HEK293 (cell line): ENCODE measurements around the gene YIF1B.

Source experiments
- CTCF ChIA-PET: fragments of 350-600 bp; formaldehyde crosslinking; extraction: SDS; loops from one replicate; lab custom pipeline; 2021; ENCODE audit warnings: antibody characterized with exemption; lab: Yijun Ruan, JAX
- POLR2A ChIA-PET: fragments of 300-600 bp; formaldehyde crosslinking; extraction: SDS; loops from one replicate; lab custom pipeline; 2020; ENCODE audit warnings: antibody characterized with exemption, inconsistent platforms; lab: Yijun Ruan, JAX
- H3K27ac ChIP-seq: fragments of 200-500 bp; sonication (Bioruptor generic); 2 replicates; pipeline ENCODE4 v1.5.1; 2014; ENCODE audit warnings: low read depth, low read length, control low read depth, inconsistent platforms; ENCODE audit errors: extremely low read depth
- H3K36me3 ChIP-seq, 2 experiments: fragments of 200-500 bp in 1 of 2; sonication (Bioruptor generic) in 1 of 2; 1 replicate in 1 of 2; 2 replicates in 1 of 2; pipeline ENCODE4 v1.5.1; 2014 to 2017; ENCODE audit warnings: inconsistent platforms in 2 of 2, low read length in 2 of 2; ENCODE audit not compliant: control insufficient read depth in 2 of 2, insufficient read depth in 1 of 2
- H3K4me1 ChIP-seq: fragments of 200-500 bp; sonication (Bioruptor generic); 2 replicates; pipeline ENCODE4 v1.5.1; 2014; ENCODE audit warnings: mild to moderate bottlenecking, low read length, inconsistent platforms; ENCODE audit not compliant: control insufficient read depth, insufficient read depth
- H3K4me3 ChIP-seq: 2 replicates; pipeline ENCODE4 v1.5.1; 2011; ENCODE audit warnings: low read depth, mild to moderate bottlenecking, control low read depth, low read length, moderate library complexity
- H3K9me3 ChIP-seq: fragments of 200-500 bp; sonication (Bioruptor generic); 2 replicates; pipeline ENCODE4 v1.5.1; 2014; ENCODE audit warnings: low read depth, low read length, inconsistent platforms; ENCODE audit not compliant: control insufficient read depth, insufficient read depth
- GFI1B ChIP-seq: fragments of 450-650 bp; formaldehyde crosslinking; IDR thresholded peaks from 2 replicates; pipeline ENCODE4 v1.5.1; 2016; ENCODE audit warnings: missing biosample characterization, missing genetic modification characterization
- KLF1 ChIP-seq: fragments of 450-650 bp; formaldehyde crosslinking; IDR thresholded peaks from 2 replicates; pipeline ENCODE4 v1.5.1; 2016; ENCODE audit warnings: missing biosample characterization, missing genetic modification characterization
- SALL2 ChIP-seq: fragments of 450-650 bp; formaldehyde crosslinking; IDR thresholded peaks from 2 replicates; pipeline ENCODE4 v1.5.0; 2017; ENCODE audit warnings: missing biosample characterization, mild to moderate bottlenecking, missing genetic modification characterization, borderline replicate concordance
- SETDB1 ChIP-seq: IDR thresholded peaks from one replicate; pipeline ENCODE4 v1.6.1; 2017; ENCODE audit warnings: mild to moderate bottlenecking, low read length, moderate library complexity, mixed read lengths; ENCODE audit not compliant: insufficient read length
- ZIC2 ChIP-seq: fragments of 450-650 bp; formaldehyde crosslinking; IDR thresholded peaks from 2 replicates; pipeline ENCODE4 v1.5.1; 2016; ENCODE audit warnings: missing biosample characterization, missing genetic modification characterization
- ZNF121 ChIP-seq: fragments of 450-650 bp; formaldehyde crosslinking; IDR thresholded peaks from 2 replicates; pipeline ENCODE4 v1.5.1; 2016; ENCODE audit warnings: missing biosample characterization, missing genetic modification characterization
- ZNF169 ChIP-seq: fragments of 450-650 bp; formaldehyde crosslinking; IDR thresholded peaks from 2 replicates; pipeline ENCODE4 v1.5.1; 2016; ENCODE audit warnings: missing biosample characterization, missing genetic modification characterization
- ZNF404 ChIP-seq: fragments of 450-650 bp; formaldehyde crosslinking; IDR thresholded peaks from 2 replicates; pipeline ENCODE4 v1.5.1; 2017; ENCODE audit warnings: missing biosample characterization, missing genetic modification characterization
- ZNF423 ChIP-seq: fragments of 450-650 bp; formaldehyde crosslinking; IDR thresholded peaks from 2 replicates; pipeline ENCODE4 v1.5.1; 2016; ENCODE audit warnings: missing biosample characterization, missing genetic modification characterization
- ZNF707 ChIP-seq: fragments of 450-650 bp; formaldehyde crosslinking; IDR thresholded peaks from 2 replicates; pipeline ENCODE4 v1.5.1; 2016; ENCODE audit warnings: missing biosample characterization, missing genetic modification characterization
- ZSCAN16 ChIP-seq: fragments of 450-650 bp; formaldehyde crosslinking; IDR thresholded peaks from 2 replicates; pipeline ENCODE4 v1.5.1; 2016; ENCODE audit warnings: missing biosample characterization, missing genetic modification characterization
- TF ChIP-seq, protein P1 (sequence below): fragments of 450-650 bp; formaldehyde crosslinking; IDR thresholded peaks from 2 replicates; pipeline ENCODE4 v1.5.1; 2016; ENCODE audit warnings: missing biosample characterization, missing genetic modification characterization
- TF ChIP-seq, protein P2 (sequence below): fragments of 450-650 bp; formaldehyde crosslinking; IDR thresholded peaks from 2 replicates; pipeline ENCODE4 v1.5.1; 2016; ENCODE audit warnings: missing biosample characterization, missing genetic modification characterization
- TF ChIP-seq, protein P3 (sequence below): fragments of 450-650 bp; formaldehyde crosslinking; IDR thresholded peaks from 2 replicates; pipeline ENCODE4 v1.5.1; 2016; ENCODE audit warnings: missing biosample characterization, missing genetic modification characterization, low read depth
- TF ChIP-seq, protein P4 (sequence below): fragments of 450-650 bp; formaldehyde crosslinking; IDR thresholded peaks from 2 replicates; pipeline ENCODE4 v1.5.1; 2016; ENCODE audit warnings: missing biosample characterization, missing genetic modification characterization, low read depth
- TF ChIP-seq, protein P5 (sequence below): fragments of 450-650 bp; formaldehyde crosslinking; IDR thresholded peaks from 2 replicates; pipeline ENCODE4 v1.5.1; 2016; ENCODE audit warnings: missing biosample characterization, missing genetic modification characterization
- TF ChIP-seq, protein P6 (sequence below): fragments of 450-650 bp; formaldehyde crosslinking; IDR thresholded peaks from 2 replicates; pipeline ENCODE4 v1.5.1; 2016; ENCODE audit warnings: missing biosample characterization, missing genetic modification characterization

Gene YIF1B

DNA sequence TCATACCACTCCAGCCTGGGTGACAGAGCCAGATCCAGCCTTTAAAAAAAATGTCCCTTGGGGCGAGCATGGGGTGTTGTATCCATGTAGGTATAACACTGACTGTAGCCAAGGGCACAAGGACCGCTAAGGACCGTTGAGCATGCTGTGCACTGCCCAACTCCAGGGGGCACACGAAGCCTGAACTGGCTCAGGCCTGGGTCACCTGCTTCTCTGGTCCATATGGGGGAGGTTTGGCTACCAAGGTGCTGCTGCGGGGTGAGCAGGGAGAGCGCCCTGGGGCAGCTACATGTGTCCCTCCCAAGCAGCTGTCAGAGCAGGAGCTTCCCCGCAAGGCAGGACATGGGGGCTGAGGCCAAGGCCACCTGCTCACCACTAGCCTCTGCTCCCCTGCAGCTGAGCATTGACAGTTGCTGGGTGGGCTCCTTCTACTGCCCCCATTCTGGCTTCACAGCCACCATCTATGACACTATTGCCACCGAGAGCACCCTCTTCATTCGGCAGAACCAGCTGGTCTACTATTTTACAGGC lies 36.2 kb upstream of the YIF1B start:
- Histone ChIP-seq H3K36me3 (no peaks in the 10 kb centered on the region; a peak in 1 of 3 replicates), H3K4me1 (no peaks in the 10 kb centered on the region), H3K9me3 (no peaks in the 10 kb centered on the region), H3K27ac (no peak overlapping the region), H3K4me3 (no peak overlapping the region)
- ChIA-PET POLR2A (interaction anchor here (1.1 to 2.2 kb wide), 3 partner anchors 10 to 36 kb away, joined by 5 read pairs; partner anchors contain the start of genes GGN and PSMD8), CTCF (interaction anchor here (1.1 to 2.5 kb wide), 2 partner anchors 51 to 108 kb away, joined by 3 to 9 read pairs; partner anchors contain the start of gene FAM98C)
- TF ChIP-seq ZIC2: 0 out of 2 replicates have a peak, but pooled peaks have one; percentile 9
- no peak for TF ChIP-seq GFI1B (tag by site-specific recombination)
- TF ChIP-seq, protein P1, sequence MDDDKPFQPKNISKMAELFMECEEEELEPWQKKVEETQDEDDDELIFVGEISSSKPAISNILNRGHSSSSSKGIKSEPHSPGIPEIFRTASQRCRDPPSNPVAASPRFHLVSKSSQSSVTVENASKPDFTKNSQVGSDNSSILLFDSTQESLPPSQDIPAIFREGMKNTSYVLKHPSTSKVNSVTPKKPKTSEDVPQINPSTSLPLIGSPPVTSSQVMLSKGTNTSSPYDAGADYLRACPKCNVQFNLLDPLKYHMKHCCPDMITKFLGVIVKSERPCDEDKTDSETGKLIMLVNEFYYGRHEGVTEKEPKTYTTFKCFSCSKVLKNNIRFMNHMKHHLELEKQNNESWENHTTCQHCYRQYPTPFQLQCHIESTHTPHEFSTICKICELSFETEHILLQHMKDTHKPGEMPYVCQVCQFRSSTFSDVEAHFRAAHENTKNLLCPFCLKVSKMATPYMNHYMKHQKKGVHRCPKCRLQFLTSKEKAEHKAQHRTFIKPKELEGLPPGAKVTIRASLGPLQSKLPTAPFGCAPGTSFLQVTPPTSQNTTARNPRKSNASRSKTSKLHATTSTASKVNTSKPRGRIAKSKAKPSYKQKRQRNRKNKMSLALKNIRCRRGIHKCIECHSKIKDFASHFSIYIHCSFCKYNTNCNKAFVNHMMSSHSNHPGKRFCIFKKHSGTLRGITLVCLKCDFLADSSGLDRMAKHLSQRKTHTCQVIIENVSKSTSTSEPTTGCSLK (tag by site-specific recombination): no peak
- no peak for TF ChIP-seq ZNF404 (tag by site-specific recombination)
- TF ChIP-seq, protein P2, sequence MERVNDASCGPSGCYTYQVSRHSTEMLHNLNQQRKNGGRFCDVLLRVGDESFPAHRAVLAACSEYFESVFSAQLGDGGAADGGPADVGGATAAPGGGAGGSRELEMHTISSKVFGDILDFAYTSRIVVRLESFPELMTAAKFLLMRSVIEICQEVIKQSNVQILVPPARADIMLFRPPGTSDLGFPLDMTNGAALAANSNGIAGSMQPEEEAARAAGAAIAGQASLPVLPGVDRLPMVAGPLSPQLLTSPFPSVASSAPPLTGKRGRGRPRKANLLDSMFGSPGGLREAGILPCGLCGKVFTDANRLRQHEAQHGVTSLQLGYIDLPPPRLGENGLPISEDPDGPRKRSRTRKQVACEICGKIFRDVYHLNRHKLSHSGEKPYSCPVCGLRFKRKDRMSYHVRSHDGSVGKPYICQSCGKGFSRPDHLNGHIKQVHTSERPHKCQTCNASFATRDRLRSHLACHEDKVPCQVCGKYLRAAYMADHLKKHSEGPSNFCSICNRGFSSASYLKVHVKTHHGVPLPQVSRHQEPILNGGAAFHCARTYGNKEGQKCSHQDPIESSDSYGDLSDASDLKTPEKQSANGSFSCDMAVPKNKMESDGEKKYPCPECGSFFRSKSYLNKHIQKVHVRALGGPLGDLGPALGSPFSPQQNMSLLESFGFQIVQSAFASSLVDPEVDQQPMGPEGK (tag by site-specific recombination): no peak
- TF ChIP-seq ZNF707 (tag by site-specific recombination): no peak
- 0 out of 2 replicates have a peak, but pooled peaks have one; percentile 11 for TF ChIP-seq ZNF423 (tag by site-specific recombination)
- no peak for TF ChIP-seq SETDB1
- TF ChIP-seq, protein P3, sequence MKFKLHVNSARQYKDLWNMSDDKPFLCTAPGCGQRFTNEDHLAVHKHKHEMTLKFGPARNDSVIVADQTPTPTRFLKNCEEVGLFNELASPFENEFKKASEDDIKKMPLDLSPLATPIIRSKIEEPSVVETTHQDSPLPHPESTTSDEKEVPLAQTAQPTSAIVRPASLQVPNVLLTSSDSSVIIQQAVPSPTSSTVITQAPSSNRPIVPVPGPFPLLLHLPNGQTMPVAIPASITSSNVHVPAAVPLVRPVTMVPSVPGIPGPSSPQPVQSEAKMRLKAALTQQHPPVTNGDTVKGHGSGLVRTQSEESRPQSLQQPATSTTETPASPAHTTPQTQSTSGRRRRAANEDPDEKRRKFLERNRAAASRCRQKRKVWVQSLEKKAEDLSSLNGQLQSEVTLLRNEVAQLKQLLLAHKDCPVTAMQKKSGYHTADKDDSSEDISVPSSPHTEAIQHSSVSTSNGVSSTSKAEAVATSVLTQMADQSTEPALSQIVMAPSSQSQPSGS (tag by site-specific recombination): no peak

DNA sequence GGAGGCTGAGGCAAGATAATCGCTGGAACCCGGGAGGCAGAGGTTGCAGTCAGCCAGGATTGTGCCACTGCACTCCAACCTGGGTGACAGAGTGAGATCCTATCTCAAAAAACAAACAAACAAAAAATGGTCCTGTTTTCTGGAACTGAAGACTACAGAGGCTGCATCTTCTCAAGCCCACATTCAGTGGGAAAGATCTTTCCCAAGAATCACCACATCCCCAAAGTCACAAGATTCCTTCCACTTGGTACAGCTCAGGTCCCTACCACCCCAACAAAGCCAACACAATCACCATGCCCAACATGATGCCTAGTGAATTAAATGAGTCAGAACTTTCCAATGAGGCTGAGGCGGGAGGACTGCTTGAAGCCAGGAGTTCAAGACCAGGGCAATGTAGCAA lies 35.1 kb upstream of the YIF1B start:
- H3K4me1 ChIP-seq: no peaks in the 10 kb centered on the region
- CTCF ChIA-PET: interaction anchor here (0.7 to 2.5 kb wide), 3 partner anchors 15 to 107 kb away, joined by 3 to 9 read pairs (median 4); partner anchors contain the start of genes CATSPERG and FAM98C
- no peaks in the 10 kb centered on the region for H3K9me3 ChIP-seq
- H3K27ac ChIP-seq: no peak overlapping the region
- no peaks in the 10 kb centered on the region; a peak in 1 of 3 replicates for H3K36me3 ChIP-seq
- POLR2A ChIA-PET: interaction anchor here (1.1 to 1.4 kb wide), 2 partner anchors 11 to 23 kb away, joined by 5 read pairs; partner anchors contain the start of gene PSMD8
- H3K4me3 ChIP-seq: no peak overlapping the region
- TF ChIP-seq SALL2 (tag by site-specific recombination): no peak
- no peak for TF ChIP-seq ZSCAN16 (tag by site-specific recombination)
- no peak for TF ChIP-seq ZNF404 (tag by site-specific recombination)
- TF ChIP-seq ZNF169 (tag by site-specific recombination): no peak
- TF ChIP-seq, protein P4, sequence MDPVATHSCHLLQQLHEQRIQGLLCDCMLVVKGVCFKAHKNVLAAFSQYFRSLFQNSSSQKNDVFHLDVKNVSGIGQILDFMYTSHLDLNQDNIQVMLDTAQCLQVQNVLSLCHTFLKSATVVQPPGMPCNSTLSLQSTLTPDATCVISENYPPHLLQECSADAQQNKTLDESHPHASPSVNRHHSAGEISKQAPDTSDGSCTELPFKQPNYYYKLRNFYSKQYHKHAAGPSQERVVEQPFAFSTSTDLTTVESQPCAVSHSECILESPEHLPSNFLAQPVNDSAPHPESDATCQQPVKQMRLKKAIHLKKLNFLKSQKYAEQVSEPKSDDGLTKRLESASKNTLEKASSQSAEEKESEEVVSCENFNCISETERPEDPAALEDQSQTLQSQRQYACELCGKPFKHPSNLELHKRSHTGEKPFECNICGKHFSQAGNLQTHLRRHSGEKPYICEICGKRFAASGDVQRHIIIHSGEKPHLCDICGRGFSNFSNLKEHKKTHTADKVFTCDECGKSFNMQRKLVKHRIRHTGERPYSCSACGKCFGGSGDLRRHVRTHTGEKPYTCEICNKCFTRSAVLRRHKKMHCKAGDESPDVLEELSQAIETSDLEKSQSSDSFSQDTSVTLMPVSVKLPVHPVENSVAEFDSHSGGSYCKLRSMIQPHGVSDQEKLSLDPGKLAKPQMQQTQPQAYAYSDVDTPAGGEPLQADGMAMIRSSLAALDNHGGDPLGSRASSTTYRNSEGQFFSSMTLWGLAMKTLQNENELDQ: no peak
- TF ChIP-seq, protein P5, sequence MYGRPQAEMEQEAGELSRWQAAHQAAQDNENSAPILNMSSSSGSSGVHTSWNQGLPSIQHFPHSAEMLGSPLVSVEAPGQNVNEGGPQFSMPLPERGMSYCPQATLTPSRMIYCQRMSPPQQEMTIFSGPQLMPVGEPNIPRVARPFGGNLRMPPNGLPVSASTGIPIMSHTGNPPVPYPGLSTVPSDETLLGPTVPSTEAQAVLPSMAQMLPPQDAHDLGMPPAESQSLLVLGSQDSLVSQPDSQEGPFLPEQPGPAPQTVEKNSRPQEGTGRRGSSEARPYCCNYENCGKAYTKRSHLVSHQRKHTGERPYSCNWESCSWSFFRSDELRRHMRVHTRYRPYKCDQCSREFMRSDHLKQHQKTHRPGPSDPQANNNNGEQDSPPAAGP (tag by site-specific recombination): no peak
- TF ChIP-seq, protein P6, sequence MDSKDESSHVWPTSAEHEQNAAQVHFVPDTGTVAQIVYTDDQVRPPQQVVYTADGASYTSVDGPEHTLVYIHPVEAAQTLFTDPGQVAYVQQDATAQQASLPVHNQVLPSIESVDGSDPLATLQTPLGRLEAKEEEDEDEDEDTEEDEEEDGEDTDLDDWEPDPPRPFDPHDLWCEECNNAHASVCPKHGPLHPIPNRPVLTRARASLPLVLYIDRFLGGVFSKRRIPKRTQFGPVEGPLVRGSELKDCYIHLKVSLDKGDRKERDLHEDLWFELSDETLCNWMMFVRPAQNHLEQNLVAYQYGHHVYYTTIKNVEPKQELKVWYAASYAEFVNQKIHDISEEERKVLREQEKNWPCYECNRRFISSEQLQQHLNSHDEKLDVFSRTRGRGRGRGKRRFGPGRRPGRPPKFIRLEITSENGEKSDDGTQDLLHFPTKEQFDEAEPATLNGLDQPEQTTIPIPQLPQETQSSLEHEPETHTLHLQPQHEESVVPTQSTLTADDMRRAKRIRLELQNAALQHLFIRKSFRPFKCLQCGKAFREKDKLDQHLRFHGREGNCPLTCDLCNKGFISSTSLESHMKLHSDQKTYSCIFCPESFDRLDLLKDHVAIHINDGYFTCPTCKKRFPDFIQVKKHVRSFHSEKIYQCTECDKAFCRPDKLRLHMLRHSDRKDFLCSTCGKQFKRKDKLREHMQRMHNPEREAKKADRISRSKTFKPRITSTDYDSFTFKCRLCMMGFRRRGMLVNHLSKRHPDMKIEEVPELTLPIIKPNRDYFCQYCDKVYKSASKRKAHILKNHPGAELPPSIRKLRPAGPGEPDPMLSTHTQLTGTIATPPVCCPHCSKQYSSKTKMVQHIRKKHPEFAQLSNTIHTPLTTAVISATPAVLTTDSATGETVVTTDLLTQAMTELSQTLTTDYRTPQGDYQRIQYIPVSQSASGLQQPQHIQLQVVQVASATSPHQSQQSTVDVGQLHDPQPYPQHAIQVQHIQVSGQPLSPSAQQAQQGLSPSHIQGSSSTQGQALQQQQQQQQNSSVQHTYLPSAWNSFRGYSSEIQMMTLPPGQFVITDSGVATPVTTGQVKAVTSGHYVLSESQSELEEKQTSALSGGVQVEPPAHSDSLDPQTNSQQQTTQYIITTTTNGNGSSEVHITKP (tag by site-specific recombination): peak; percentile 97
- TF ChIP-seq ZNF121 (tag by site-specific recombination): peak; percentile 86; the same call in 1 of the 2 replicates
- TF ChIP-seq KLF1 (tag by site-specific recombination): no peak
